HG03342 (cell line): ENCODE data around the gene HBA2.
"Not testable (repeated sequence)": the region's sequence is repeated elsewhere in the genome, so short reads cannot be mapped to it uniquely, and the experiment has no call there.

ENCODE experiments used
- ATAC-seq: cut with Tn5 transposase; IDR thresholded peaks from one replicate; pipeline ENCODE4 v1.9.1; 2021; ENCODE audit warnings: mild to moderate bottlenecking, moderate library complexity; ENCODE audit not compliant: unreplicated experiment

Gene HBA2

DNA sequence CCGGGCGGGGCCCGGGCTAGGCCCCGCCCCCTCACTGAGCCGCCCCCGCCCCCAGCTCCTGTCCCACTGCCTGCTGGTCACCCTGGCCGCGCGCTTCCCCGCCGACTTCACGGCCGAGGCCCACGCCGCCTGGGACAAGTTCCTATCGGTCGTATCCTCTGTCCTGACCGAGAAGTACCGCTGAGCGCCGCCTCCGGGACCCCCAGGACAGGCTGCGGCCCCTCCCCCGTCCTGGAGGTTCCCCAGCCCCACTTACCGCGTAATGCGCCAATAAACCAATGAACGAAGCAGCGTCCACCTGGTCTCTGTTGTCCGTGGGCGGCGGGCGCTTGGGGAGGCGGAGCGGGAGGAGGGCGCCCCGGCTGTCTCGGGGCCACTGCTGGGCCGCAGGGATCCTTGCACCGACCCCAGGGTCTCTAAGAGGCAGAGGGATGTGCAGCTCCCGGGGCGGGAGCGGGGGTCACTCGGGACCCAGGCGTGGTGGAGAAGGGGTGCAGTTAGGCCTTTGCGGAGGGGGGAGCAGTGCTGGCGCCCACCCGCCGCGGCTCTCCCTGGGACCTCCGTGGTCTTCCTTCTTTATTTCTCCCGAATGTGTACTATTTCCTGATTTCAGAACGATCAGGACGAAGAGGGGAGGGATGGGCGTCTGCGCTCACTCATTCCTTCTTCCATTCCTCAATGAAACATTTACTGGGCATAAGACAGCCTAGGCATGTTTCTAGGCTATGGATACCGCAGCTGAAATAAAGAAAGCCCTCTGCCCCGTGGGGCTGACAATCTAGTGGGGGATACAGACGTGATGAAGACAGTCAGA is 18.3 kb upstream of the HBA2 start:
- ATAC-seq: no peak

DNA sequence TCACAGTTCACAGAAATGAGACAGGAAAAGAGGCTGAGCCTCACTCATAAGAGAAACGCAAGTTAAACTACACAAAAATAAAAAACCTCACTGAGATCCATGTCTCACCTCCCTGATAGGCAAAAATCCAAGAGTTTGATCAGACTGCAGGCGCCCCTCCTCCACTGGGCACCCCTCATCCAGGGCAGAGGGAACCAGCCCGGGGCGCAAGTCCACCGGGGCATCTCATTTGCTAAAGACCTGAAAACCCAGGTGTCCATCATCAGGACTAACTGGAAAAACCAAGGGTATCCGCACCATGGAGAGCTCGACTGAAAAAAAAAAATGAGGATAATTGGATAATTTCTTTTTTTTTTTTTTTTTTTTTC is 17.7 kb upstream of the HBA2 start:
- ATAC-seq: no peak

DNA sequence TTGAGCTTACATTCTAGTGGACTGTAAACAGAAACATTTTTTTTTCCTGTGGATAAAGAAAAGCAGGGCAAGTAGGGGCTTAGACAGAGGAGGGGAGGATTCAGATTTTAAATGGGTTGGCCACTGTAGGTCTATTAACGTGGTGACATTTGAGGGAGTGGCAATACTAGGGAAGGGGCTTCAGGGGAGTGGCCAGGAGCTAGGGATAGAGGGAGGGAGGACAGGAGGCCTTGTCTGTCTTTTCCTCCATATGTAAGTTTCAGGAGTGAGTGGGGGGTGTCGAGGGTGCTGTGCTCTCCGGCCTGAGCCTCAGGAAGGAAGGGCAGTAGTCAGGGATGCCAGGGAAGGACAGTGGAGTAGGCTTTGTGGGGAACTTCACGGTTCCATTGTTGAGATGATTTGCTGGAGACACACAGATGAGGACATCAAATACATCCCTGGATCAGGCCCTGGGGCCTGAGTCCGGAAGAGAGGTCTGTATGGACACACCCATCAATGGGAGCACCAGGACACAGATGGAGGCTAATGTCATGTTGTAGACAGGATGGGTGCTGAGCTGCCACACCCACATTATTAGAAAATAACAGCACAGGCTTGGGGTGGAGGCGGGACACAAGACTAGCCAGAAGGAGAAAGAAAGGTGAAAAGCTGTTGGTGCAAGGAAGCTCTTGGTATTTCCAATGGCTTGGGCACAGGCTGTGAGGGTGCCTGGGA is 13.4 kb upstream of the HBA2 start:
- no peak for ATAC-seq

DNA sequence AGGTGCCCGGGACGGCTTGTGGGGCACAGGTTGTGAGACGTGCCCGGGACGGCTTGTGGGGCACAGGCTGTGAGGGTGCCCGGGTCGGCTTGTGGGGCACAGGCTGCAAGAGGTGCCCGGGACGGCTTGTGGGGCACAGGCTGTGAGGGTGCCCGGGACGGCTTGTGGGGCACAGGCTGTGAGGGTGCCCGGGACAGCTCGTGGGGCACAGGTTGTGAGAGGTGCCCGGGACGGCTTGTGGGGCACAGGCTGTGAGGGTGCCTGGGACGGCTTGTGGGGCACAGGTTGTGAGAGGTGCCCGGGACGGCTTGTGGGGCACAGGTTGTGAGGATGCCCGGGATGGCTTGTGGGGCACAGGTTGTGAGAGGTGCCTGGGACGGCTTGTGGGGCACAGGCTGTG is 12.4 kb upstream of the HBA2 start:
- ATAC-seq: not testable (repeated sequence)

DNA sequence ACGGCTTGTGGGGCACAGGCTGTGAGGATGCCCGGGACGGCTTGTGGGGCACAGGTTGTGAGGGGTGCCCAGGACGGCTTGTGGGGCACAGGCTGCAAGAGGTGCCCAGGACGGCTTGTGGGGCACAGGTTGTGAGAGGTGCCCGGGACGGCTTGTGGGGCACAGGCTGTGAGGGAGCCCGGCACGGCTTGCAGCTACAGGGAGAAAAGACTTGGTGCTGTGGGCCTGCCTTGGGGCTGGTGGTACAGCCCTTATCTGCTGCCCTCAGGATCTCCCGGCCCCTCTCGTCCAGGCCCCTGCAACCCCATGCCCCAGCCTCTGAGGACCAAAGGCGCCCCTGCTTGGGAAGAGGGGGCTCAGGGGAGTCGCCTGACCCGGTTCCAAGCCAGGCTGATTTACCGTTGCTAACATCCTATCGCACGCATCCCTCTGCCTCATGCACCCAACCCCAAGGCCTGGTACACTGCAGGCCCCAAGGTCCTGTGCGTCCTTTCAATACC is 11.9 kb upstream of the HBA2 start:
- ATAC-seq: no peak

DNA sequence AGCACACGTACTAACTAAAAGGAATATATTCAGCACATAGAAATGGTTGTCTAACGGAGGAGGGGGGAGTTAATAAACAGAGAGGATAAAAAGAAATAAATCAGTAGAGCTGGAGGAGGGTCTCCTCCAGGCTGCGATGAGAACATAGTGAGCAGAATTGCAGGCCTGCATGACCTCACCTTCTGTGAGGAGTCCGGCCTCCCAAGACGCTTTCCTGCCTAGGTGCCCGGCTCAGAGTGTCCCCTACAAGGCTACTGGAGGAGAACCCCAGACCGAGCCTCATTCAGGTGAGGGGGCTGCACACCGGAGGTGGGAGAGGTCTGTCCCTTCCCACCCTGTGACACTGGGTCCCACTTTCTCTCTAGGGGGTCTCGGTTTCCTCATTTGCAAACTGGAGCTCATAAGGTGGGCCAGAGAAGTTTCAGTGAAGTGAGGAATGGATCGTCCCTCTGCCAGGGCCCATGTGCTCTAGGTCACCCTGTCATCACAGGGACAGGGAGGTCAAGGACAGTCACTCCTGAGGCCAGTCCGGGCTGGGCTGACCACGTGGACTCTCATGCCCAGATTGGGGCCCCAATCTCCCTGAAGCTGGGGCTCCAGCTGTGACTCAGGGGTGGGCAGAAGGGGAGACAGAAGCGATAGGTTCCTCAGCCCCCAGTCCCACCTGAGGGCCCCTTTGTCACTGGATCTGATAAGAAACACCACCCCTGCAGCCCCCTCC is 10.2 kb upstream of the HBA2 start:
- no peak for ATAC-seq

DNA sequence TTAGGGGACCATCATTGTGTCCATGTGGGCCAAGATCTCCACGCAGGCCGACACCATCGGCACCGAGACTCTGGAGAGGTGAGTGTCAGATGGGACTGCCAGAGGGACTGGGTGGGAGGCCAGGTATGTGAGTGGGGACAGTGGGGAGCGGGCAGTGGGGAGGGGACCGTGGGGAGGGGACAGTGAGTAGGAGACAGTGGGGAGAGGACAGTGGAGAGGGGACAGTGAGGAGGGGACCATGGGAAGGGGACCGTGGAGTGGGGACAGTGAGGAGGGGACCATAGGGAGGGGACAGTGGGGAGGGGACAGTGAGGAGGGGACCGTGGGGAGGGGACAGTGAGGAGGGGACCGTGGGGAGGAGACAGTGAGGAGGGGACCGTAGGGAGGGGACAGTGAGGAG is 9.5 kb upstream of the HBA2 start:
- ATAC-seq: not testable (repeated sequence)

DNA sequence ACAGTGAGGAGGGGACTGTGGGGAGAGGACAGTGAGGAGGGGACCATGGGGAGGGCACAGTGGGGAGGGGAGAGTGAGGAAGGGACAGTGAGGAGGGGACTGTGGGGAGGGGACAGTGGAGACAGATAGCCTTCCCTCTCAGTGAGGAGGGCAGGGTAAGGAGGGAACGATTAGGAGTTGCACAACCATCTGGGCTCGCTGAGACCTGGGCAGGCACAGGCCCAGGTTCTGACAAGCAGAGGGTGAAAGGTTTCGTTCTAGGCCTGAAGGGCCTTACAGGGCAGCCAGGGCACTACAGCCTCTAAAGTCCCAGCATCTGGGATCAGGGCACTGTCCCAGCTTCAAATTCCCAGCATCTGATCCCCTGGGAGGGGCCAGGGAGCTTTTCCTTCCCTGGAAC is 9.0 kb upstream of the HBA2 start:
- not testable (repeated sequence) for ATAC-seq

DNA sequence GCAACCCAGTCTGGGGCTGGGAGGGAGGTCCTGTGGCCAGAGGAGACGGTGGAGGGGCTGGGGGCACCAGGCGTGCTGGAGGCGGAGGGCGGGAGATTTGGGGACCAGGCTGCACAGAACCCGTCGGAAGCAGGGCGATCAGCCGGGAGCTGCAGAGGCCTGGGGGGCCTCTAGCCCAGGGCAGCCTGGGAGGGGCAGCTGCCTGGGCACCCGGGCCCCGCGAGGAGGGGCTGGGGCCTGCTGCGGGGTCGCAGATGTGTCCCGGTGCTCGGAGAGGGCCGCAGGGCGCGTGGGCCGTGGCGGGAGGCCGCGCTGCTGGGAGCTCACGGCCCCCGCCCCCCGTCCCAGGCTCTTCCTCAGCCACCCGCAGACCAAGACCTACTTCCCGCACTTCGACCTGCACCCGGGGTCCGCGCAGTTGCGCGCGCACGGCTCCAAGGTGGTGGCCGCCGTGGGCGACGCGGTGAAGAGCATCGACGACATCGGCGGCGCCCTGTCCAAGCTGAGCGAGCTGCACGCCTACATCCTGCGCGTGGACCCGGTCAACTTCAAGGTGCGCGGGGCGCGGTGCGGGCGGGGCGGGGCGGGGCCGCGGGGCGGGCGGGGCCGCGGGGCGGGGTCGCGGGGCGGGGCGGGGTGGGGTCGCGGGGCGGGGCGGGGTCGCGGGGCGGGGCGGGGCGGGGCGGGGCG is 8.4 kb upstream of the HBA2 start:
- not testable (repeated sequence) for ATAC-seq

DNA sequence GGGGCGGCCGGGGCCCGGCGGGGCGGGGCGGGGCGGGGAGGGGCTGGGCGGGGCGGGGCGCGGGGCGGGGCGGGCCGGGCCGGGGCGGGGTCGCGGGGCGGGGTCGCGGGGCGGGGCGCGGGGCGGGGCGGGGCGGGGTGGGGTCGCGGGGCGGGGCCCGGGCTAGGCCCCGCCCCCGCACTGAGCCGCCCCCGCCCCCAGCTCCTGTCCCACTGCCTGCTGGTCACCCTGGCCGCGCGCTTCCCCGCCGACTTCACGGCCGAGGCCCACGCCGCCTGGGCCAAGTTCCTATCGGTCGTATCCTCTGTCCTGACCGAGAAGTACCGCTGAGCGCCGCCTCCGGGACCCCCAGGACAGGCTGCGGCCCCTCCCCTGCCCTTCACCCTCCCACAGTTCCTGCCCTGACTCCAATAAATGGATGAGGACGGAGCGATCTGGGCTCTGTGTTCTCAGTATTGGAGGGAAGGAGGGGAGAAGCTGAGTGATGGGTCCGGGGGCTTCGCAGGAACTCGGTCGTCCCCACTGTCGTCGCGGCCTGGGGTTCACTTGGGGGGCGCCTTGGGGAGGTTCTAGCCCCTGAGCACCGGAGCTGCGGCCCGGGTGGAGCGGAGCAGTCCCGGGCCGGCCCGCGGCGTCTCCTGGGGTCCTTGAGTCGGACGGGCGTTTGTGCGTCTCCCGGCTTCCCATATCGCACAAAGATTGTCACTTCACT is 7.7 kb upstream of the HBA2 start:
- ATAC-seq: no peak

DNA sequence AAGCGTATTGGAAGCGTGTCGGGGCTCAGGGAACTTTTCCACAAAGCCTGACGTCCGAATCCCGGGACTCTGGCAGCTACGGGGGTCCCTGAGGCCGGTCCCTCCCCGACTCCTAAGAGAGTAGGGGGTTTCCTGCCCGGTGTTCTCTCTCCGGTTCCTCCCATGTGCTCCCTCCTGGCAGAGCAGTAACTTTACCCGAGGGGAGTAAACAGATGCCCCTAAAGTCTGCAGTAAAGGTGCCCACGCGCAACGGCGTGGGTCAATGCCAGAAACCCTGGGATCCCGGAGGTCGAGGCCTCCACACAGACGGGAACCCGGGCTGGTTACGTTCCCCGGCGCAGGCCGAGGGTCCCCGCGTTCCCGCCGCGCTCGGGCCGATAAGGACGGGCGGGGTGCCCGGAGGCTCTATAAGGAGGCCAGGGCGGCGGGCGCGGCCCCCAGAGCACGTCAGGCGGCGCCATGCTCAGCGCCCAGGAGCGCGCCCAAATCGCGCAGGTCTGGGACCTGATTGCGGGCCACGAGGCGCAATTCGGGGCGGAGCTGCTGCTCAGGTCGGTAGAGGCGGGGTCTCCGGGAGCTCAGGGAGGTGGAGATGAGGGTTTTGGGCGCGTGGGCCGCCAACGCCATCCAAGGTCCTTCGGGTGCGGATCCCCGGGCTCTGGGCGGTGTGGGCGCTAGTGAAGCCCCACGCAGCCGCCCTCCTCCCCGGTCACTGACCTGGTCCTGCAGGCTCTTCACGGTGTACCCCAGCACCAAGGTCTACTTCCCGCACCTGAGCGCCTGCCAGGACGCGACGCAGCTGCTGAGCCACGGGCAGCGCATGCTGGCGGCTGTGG is 6.9 kb upstream of the HBA2 start, which contains the start of gene HBM:
Gene HBM (plus strand): TSS at position 440 of the 836 bp plus-strand sequence. CDS start 20 bp downstream, at position 460.
- ATAC-seq: no peak

DNA sequence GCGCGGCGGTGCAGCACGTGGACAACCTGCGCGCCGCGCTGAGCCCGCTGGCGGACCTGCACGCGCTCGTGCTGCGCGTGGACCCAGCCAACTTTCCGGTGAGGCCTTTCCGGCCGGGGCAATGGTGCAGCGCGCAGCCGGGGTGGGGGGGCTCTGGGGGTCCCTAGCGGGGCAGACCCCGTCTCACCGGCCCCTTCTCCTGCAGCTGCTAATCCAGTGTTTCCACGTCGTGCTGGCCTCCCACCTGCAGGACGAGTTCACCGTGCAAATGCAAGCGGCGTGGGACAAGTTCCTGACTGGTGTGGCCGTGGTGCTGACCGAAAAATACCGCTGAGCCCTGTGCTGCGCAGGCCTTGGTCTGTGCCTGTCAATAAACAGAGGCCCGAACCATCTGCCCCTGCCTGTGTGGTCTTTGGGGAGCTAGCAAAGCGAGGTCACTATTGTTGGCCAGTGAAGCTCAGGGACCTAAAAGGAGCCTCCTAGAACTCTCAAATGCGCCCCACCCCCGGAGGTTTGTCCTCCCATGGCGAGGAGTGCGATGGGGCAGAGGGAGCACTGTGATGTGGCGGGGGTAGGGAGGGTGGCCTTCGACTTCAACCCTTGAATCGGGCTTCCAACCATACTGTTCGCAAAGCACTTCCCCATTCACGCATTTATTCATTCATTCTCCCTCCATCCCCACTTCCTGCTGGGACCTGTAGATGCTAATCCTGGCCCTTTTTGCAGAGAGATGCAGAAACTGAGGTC is 6.1 kb upstream of the HBA2 start:
- no peak for ATAC-seq

DNA sequence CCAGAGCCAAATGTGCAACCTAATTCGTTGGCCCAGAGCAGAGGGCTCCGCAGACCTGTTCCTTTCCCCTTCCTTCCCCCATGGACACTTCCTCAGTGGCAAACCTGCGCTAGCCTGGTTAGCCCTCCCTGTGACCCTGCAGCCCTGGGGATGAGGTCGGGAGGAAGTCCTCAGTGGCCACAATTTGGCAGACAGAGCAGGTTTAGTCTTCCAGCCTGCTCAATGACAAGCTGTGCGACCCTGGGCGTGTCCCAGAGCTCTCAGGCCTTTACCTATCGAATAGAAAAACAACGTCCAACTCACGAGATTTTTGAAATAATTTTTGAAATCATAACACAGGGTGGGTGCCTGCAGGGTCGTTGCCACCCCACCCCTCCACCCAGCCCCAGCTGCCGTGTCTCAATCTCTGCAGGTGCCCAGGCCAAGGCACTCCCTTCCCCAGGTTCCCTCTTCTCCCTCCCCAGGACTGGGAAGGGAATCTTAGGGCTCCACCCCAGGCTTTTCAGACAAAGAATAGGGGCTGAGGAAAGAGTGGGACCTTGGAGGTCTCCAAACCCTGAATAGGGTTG is 5.5 kb upstream of the HBA2 start:
- no peak for ATAC-seq

DNA sequence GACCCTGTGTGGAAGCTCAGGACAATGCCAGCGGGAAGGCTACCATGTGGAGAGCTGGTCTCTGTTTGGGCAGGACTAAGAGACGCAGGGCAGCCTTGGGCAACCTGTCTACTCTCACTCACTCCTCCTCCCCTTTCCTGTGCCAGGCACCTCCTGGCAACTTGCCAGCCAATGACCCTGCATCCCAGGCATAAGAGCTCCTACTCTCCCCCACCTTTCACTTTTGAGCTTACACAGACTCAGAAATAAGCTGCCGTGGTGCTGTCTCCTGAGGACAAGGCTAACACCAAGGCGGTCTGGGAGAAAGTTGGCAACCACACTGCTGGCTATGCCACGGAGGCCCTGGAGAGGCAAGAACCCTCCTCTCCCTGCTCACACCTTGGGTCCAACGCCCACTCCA is 4.3 kb upstream of the HBA2 start:
- no peak for ATAC-seq

DNA sequence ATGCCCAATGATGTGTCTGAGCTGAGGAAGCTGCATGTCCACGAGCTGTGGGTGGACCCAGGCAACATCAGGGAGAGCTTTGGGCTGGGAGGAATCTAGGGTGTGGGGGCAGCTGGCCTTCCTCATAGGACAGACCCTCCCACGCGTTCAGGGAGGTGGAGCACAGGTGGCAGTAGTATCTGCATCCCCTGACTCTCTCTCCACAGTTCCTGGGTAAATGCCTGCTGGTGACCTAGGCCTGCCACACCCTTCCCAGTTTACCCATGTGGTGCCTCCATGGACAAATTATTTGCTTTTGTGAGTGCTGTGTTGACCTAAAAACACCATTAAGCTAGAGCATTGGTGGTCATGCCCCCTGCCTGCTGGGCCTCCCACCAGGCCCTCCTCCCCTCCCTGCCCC is 3.7 kb upstream of the HBA2 start:
- no peak for ATAC-seq

DNA sequence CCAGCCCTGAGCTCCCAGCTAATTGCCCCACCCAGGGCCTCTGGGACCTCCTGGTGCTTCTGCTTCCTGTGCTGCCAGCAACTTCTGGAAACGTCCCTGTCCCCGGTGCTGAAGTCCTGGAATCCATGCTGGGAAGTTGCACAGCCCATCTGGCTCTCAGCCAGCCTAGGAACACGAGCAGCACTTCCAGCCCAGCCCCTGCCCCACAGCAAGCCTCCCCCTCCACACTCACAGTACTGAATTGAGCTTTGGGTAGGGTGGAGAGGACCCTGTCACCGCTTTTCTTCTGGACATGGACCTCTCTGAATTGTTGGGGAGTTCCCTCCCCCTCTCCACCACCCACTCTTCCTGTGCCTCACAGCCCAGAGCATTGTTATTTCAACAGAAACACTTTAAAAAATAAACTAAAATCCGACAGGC is 2.6 kb upstream of the HBA2 start:
- not testable (repeated sequence) for ATAC-seq

DNA sequence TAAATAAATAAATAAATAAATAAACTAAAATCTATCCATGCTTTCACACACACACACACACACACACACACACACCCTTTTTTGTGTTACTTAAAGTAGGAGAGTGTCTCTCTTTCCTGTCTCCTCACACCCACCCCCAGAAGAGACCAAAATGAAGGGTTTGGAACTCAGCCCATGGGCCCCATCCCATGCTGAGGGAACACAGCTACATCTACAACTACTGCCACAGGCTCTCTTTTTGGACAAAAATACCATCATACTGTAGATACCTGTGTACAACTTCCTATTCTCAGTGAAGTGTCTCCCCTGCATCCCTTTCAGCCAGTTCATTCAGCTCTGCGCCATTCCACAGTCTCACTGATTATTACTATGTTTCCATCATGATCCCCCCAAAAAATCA is 1.9 kb upstream of the HBA2 start:
- ATAC-seq: no peak

DNA sequence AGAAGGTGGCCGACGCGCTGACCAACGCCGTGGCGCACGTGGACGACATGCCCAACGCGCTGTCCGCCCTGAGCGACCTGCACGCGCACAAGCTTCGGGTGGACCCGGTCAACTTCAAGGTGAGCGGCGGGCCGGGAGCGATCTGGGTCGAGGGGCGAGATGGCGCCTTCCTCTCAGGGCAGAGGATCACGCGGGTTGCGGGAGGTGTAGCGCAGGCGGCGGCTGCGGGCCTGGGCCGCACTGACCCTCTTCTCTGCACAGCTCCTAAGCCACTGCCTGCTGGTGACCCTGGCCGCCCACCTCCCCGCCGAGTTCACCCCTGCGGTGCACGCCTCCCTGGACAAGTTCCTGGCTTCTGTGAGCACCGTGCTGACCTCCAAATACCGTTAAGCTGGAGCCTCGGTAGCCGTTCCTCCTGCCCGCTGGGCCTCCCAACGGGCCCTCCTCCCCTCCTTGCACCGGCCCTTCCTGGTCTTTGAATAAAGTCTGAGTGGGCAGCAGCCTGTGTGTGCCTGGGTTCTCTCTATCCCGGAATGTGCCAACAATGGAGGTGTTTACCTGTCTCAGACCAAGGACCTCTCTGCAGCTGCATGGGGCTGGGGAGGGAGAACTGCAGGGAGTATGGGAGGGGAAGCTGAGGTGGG is 657 bp downstream of the HBA2 start:
- ATAC-seq: not testable (repeated sequence)
